CD4-positive, alpha-beta T cell treated with Interleukin-6 at 100 ng/mL for 8 hours (primary cell): ENCODE data around the gene IZUMO3.
"Not testable (repeated sequence)": the region's sequence is repeated elsewhere in the genome, so short reads cannot be mapped to it uniquely, and the experiment has no call there.

Experiments
- DNase-seq: peaks from one replicate; pipeline ENCODE4 v3.0.0-alpha.2; 2020; ENCODE audit warnings: mixed read lengths, low spot score

The IZUMO3 gene

GRCh38 chr9:24545847-24546522 is at the start of gene IZUMO3:
TSS of gene IZUMO3 (minus strand) at chr9:24545897. CDS start at chr9:24545649, 248 bp downstream.
- DNase-seq = no peak

- no peak for DNase-seq
Observed at GRCh38 chr9:24594234-24594850, 48.6 kb upstream of the IZUMO3 start.

DNA sequence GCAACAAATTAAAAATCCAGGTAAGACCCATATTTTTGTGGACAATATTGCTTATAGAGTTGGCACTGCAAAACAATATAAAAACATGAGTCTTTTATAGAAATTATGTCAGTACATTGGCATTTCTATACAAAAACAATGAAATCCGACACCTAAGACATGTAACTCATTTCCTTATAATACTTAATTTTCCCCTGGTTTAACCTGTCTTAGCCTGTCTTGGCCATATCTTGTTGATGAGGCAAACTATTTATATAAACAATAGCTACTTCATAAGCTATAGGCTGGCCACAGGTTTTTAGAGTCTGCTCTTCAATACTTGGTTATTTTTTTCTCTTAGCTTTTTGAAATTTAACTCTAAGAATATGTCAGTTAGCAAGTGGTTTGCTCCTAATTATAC is 44.7 kb upstream of the IZUMO3 start:
- DNase-seq = no peak

GRCh38 chr9:24587883-24588282 is 42.2 kb upstream of the IZUMO3 start:
- DNase-seq = no peak

DNA sequence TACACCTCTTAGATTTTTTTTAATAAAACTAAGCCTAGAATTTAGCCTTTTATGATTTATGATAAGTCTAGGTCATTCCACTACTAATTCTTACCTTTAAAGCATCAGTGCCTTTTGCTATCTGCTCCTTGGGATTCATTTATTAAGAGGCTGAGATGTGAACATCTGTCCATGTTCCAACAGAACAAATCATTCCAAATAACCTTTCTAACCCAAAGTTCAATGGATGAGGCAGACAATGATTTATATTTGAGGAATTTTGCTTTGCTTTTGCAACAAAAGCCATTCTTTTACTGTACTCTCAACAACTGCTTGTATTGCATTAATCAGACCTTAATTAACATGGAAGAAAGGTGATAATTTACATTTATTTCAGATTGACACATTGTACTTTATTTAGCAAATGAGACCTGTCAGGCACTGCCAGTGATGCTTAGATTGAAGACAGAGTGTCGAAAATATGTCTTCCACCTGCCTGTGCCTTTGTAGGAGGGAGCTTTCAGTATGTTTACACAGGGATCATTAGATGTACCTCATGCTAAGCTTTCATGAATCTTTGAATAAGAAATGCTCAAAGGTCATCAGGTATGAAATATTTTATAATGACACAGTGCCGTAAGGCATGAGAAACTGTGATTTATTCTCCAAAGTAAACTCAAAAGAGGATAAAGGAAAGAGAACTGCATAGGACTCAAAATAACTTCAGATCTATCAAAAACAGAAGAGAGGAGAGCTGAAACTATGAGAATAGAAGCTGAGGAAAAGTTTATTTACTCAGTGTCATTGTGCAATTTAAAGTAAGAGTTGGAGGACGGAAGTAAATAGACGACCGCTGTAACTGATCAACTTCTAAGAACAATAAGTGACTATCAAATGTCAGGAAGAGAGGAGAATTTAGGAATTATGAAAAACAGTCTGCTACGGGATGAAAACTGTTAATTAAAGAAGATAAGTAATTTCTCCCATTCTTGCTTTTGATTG is 36.7 kb upstream of the IZUMO3 start:
- no peak for DNase-seq

GRCh38 chr9:24580005-24580404 is 34.3 kb upstream of the IZUMO3 start:
- not testable (repeated sequence) for DNase-seq

GRCh38 chr9:24572406-24572805 is 26.7 kb upstream of the IZUMO3 start:
- no peak for DNase-seq

DNA sequence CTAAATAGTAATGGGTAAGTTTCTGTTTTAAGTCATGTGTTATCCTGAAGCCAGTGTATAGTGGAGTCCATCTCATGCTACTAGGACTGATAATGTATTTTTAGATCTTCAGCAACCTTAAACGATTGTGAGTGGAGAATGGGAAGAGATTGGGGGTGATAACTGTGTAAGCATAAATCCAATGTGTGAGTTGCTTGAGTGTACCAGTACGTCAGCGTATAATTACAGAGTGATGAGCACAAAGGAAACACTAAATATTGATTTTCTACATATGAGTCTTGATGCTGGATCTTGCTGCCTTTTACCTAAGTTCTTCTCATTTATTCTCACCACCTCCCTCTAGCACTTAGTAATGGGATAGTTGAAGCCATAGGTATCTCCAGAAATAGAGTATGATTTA is 16.3 kb upstream of the IZUMO3 start:
- no peak for DNase-seq

DNA sequence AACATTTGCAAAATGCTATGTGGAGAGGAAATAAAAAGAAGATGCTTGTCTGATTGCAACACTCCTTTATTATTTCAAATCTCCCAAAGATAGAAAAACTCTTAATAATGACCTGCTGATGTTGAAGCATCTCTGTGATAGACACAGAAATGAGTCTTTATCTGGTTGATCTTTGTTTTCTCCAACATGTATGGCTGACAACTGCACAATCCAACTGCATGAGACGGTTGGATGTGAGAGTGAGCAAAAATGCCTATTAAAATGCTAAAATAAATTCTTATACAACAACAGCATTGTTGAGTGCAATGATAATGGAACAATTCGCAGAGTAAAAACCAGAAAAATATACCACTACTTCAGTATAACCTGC is 7.5 kb upstream of the IZUMO3 start:
- DNase-seq = no peak

GRCh38 chr9:24552526-24553182 is 7.0 kb upstream of the IZUMO3 start:
- no peak for DNase-seq

DNA sequence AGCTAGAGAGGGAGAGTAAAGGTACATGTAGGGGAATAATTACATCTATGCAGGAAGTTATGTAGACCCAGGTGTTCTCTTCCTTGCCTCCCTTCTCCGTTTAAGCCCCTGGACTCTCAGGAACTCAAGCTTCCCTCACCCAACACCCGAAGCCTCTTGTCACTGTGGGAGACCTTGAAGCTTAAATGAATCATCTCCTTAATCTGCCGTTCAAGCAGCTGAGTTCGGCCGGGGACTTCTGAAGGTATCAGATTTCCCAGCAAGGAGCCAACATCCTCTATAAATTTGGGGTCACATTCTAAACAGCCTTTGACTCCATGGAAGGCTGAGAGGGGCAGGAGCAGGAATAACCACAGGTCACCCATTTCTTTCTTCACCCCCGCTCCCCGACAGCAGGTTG is 412 bp downstream of the IZUMO3 start:
- no peak for DNase-seq

- DNase-seq = no peak
Observed at GRCh38 chr9:24518545-24518944, 27.2 kb downstream of the IZUMO3 start.

- DNase-seq = no peak
Observed at GRCh38 chr9:24516463-24516862, 29.2 kb downstream of the IZUMO3 start.

DNA sequence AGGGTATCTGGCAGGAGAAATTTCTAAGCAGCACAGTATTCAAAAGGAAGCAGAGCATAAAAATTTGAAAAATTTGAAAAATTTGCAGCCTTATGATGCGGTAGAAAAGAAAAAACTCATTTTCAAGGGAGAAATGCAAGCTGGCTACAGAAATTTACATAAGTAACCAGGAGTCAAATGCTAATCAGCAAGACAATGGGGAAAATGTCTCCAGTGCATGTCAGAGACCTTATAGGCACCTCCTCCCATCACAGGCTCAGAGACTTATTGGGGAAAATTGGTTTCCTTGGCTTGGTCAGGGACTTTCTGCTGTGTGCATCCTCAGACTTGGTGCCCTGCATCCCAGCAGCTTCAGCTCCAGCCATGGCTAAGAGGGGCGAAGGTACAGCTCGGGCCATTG is 35.8 kb downstream of the IZUMO3 start:
- no peak for DNase-seq

GRCh38 chr9:24504521-24504920 is 41.2 kb downstream of the IZUMO3 start:
- no peak for DNase-seq

DNA sequence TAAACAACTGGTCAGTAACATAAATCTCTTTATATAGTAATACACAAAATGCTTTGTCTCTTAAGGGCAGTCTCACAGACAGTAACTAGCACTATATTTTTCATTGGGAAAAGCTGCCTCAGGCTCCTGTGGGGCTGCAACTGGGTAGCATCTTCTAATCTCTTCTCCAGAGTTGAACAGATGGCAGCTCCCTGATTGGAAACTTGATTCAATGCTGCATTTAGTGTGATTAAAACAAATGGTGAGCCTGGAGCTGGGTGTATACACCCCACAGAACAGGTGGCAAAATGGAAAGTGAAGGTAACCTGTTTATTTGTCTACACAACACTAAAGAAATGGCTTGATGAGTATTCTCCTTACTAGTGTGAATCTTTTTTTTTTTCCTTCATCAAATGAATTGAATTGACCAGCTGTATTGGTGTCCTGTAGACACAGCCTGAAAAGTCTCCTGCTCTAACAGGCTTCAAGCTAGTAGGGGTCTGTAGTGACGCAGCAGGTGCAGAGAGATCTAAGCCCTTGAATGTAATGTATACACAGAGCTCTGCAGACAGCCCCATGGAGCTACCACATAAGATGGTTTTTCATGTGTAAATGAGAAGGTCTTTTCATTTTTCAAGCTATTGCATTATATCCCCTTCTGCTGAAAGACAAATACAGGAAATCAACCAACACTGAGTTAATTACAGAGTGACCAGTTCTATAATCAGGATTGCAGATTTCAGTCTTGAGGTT is 43.3 kb downstream of the IZUMO3 start:
- no peak for DNase-seq

- no peak for DNase-seq
Observed at GRCh38 chr9:24500761-24501160, 44.9 kb downstream of the IZUMO3 start.

DNA sequence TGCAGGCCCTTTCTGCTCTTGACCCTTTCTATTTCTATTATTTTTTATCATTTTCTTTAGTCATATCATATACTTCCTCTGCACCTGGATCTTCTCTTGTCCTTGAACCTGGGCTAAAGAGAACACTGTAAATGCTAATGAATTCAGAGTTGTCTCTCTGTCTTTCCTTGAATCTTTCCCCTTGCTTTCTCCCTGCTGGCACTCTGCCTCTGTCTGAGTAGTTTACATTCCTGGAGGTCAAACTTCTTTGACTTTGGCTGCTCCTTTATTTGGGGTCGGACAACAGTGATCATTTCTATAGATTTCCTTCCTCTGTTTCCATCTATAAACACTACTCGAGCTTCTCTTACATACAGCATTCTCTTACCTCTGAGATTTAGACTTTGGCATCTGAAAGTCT is 47.1 kb downstream of the IZUMO3 start:
- DNase-seq = no peak

DNA sequence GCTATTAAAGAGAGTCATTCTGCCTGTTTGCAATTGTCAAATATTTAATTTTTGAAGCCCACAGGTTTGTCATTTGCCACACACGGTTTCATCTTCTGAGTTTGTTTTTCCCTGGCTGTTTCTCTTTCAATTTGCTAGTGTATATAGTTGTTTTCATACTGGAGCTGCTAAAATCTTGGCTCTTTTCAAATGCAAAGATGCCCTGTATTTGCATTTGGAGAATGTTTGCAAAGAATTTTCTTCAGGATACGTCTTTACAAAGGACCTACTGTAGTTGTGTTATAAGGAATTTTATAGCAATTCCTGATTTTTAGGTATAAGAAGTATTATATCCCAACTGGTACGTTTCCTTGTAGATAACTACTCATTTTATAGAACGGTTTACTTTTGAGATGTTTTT is 48.0 kb downstream of the IZUMO3 start:
- no peak for DNase-seq
